HG02970 (cell line): ENCODE data around the gene HAPLN3.

Experiments
- ATAC-seq: cut with Tn5 transposase; IDR thresholded peaks from one replicate; pipeline ENCODE4 v1.9.1; 2021; ENCODE audit warnings: mild to moderate bottlenecking, moderate library complexity, moderate number of reproducible peaks; ENCODE audit not compliant: unreplicated experiment, low FRiP score

HAPLN3 gene

GRCh38 chr15:88833731-88834100, 61.6 kb downstream of the HAPLN3 start:
- no peak for ATAC-seq

- no peak for ATAC-seq
These were observed 62.3 kb downstream of the HAPLN3 start for GRCh38 chr15:88832820-88833730.

GRCh38 chr15:88830016-88830415, 65.3 kb downstream of the HAPLN3 start:
- no peak for ATAC-seq

- no peak for ATAC-seq
These were observed 66.6 kb downstream of the HAPLN3 start for GRCh38 chr15:88828791-88829190.
